K562 (cell line): ENCODE measurements around the gene ASGR1. TPM values are rescaled to one million over a fixed set of nuclear protein-coding genes. Genes with fewer than 3 reads are reported as not detected.

Source experiments
- ATAC-seq: fragments of 200-7000 bp; cut with Tn5 transposase; 3 replicates; pipeline ENCODE4 v1.9.1; 2020; ENCODE audit warnings: moderate library complexity
- BruUV-seq: library from RNA; stranded (reverse); fragments of 400-500 nt; replicated peaks from 2 replicates; lab custom pipeline; 2021; lab: Mats Ljungman, UMichigan
- CTCF ChIA-PET: fragments of 300-600 bp; formaldehyde crosslinking; extraction: SDS; loops from one replicate; lab custom pipeline; 2021; ENCODE audit warnings: low intra/inter-chr PET ratio; lab: Yijun Ruan, JAX
- POLR2A ChIA-PET: fragments of 300-600, 350-650 bp; sonication (Branson Sonifier 250); formaldehyde crosslinking; extraction: SDS; loops from one replicate; lab custom pipeline; 2021; ENCODE audit warnings: antibody characterized with exemption, inconsistent platforms; lab: Yijun Ruan, JAX
- DNase-seq, 4 experiments: peaks; one replicate each; pipeline versions ENCODE4 v3.0.0 to v3.0.0-alpha.2; 2011 to 2018; ENCODE audit warnings: low spot score in 3 of 4, mixed read lengths in 3 of 4; ENCODE audit errors: extremely low read depth in 1 of 4
- FAIRE-seq: peaks from 2 replicates; lab custom pipeline; 2011; peaks lifted over from hg19 to GRCh38; lab: Jason Lieb, UNC
- H2AFZ ChIP-seq: 2 replicates; pipeline ENCODE4 v1.6.0; 2011; ENCODE audit warnings: low read depth, low read length, control low read depth, inconsistent platforms
- H3K27ac ChIP-seq: fragments of 200-600 bp; 3 replicates; pipeline ENCODE4 v1.8.0; 2011; ENCODE audit warnings: low read depth, mild to moderate bottlenecking, control low read depth, inconsistent platforms, low read length, moderate library complexity, mixed read lengths; ENCODE audit errors: extremely low read depth
- H3K27me3 ChIP-seq, 2 experiments: fragments of 300-600 bp in 1 of 2; 2 replicates in 1 of 2; 3 replicates in 1 of 2; pipeline versions ENCODE4 v1.6.0 to v1.8.0; 2011; ENCODE audit warnings: inconsistent platforms in 2 of 2, low read length in 2 of 2, mild to moderate bottlenecking in 1 of 2, mixed read lengths in 1 of 2, moderate library complexity in 1 of 2; ENCODE audit not compliant: control insufficient read depth in 2 of 2, insufficient read depth in 2 of 2
- H3K36me3 ChIP-seq: fragments of 300-600 bp; 3 replicates; pipeline ENCODE4 v1.8.0; 2011; ENCODE audit warnings: mild to moderate bottlenecking, low read length, inconsistent platforms; ENCODE audit not compliant: control insufficient read depth, insufficient read depth
- H3K4me1 ChIP-seq, 2 experiments: fragments of 200-600 bp in 1 of 2; replicated peaks in 1 of 2; 2 replicates in 1 of 2; 3 replicates in 1 of 2; pipeline versions ENCODE4 v1.5.1 to v1.8.0; 2011; ENCODE audit warnings: inconsistent platforms in 2 of 2, low read length in 2 of 2, mild to moderate bottlenecking in 1 of 2, mixed read lengths in 1 of 2, moderate library complexity in 1 of 2; ENCODE audit not compliant: control insufficient read depth in 2 of 2, insufficient read depth in 2 of 2
- H3K4me2 ChIP-seq: 2 replicates; pipeline ENCODE4 v1.6.1; 2011; ENCODE audit warnings: low read length, control low read depth, inconsistent platforms, mixed read lengths; ENCODE audit not compliant: insufficient read depth
- H3K4me3 ChIP-seq: fragments of 200-600 bp; sonication (generic), shearing (Covaris generic); 2 replicates; pipeline ENCODE4 v1.5.1; 2016; ENCODE audit warnings: control low read depth, inconsistent platforms
- H3K79me2 ChIP-seq: fragments of 200-600 bp; 3 replicates; pipeline ENCODE4 v1.8.0; 2011; ENCODE audit warnings: low read length, inconsistent platforms; ENCODE audit not compliant: control insufficient read depth, insufficient read depth
- H3K9ac ChIP-seq, 2 experiments: 2 replicates each; pipeline versions ENCODE4 v1.6.0 to v1.6.1; 2011; ENCODE audit warnings: low read depth in 2 of 2, low read length in 2 of 2, control low read depth in 1 of 2, inconsistent platforms in 1 of 2, mild to moderate bottlenecking in 1 of 2, mixed read lengths in 1 of 2; ENCODE audit not compliant: insufficient read depth in 1 of 2
- H3K9me1 ChIP-seq: one replicate; pipeline ENCODE4 v1.6.0; 2011; ENCODE audit warnings: inconsistent platforms, mild to moderate bottlenecking, low read length, moderate library complexity; ENCODE audit not compliant: control insufficient read depth, insufficient read depth
- H3K9me3 ChIP-seq: replicated peaks from 2 replicates; pipeline ENCODE4 v1.5.1; 2011; ENCODE audit warnings: low read depth, low read length, inconsistent platforms; ENCODE audit not compliant: control insufficient read depth, insufficient read depth
- H4K20me1 ChIP-seq: replicated peaks from 2 replicates; pipeline ENCODE4 v1.6.1; 2011; ENCODE audit warnings: low read length, inconsistent platforms, mixed read lengths; ENCODE audit not compliant: control insufficient read depth, insufficient read depth
- DEAF1 ChIP-seq: fragments of 450-650 bp; formaldehyde crosslinking; IDR thresholded peaks from 2 replicates; pipeline ENCODE4 v1.4.0; 2020; ENCODE audit warnings: mild to moderate bottlenecking, moderate library complexity
- KDM5B ChIP-seq: fragments of 200-600 bp; sonication (generic); IDR thresholded peaks from 2 replicates; pipeline ENCODE4 v1.6.1; 2012; ENCODE audit warnings: low read depth, mild to moderate bottlenecking, moderate library complexity, low read length, control low read depth, inconsistent platforms; ENCODE audit not compliant: insufficient replicate concordance
- MBD2 ChIP-seq: sonication (generic); IDR thresholded peaks from 2 replicates; pipeline ENCODE4 v1.6.1; 2016; ENCODE audit warnings: low read depth, borderline replicate concordance
- NR1H2 ChIP-seq: sonication (generic); formaldehyde crosslinking; IDR thresholded peaks from 2 replicates; pipeline ENCODE4 v1.4.0; 2020; ENCODE audit warnings: mild to moderate bottlenecking, missing genetic modification reagents
- ZBTB8A ChIP-seq: fragments of 450-650 bp; IDR thresholded peaks from 2 replicates; pipeline ENCODE4 v1.6.1; 2018; ENCODE audit warnings: mild to moderate bottlenecking, moderate library complexity; ENCODE audit not compliant: partially characterized antibody
- ZNF57 ChIP-seq: fragments of 450-650 bp; formaldehyde crosslinking; IDR thresholded peaks from 2 replicates; pipeline ENCODE4 v1.4.0; 2020; ENCODE audit warnings: mild to moderate bottlenecking, moderate library complexity
- WGBS: fragments of 100-300 bp; shearing (Covaris generic); methylation state at CpG from one replicate; pipeline ENCODE4 v1.1.6; 2016; ENCODE audit warnings: low coverage, mixed read lengths; ENCODE audit not compliant: insufficient coverage; ENCODE audit errors: missing lambda C conversion rate; 5-methylcytosine and 5-hydroxymethylcytosine counted together
- in situ Hi-C: fragments of 300-500 bp; cut with MboI; formaldehyde crosslinking; loops from 4 replicates; pipeline ENCODE4 v1.15.0; 2018; ENCODE audit warnings: inconsistent platforms, mixed read lengths
- intact Hi-C: fragments of 100-400 bp; cut with micrococcal nuclease; formaldehyde crosslinking; loops from 2 replicates; pipeline ENCODE4 v1.14.2; 2022
- polyA plus RNA-seq, 8 experiments: library from polyadenylated mRNA; depleted of rRNA in 4 of 8; stranded (reverse) in 5 of 8; unstranded in 3 of 8; fragments of >200 nt; fragmentation: Nextera tagmentation in 2 of 8; fragmentation: Illumina TruSeq in 1 of 8; extraction: Ambion mirVana in 2 of 8; extraction: Trizol in 1 of 8; gene quantifications; 2 replicates each; pipeline versions ENCODE4 v1.2.1 to v1.2.3, GENCODE V29; 2011 to 2014; ENCODE audit warnings: inconsistent platforms in 1 of 8, missing spikeins in 1 of 8
- total RNA-seq, 7 experiments: library from RNA; depleted of rRNA in 6 of 7; stranded (reverse); fragments of >200 nt in 6 of 7; fragmentation: Illumina TruSeq in 2 of 7; extraction: Trizol in 2 of 7; gene quantifications; 2 replicates each; pipeline versions ENCODE4 v1.2.1 to v1.2.3, GENCODE V29; 2011 to 2021; ENCODE audit warnings: low replicate concordance in 1 of 7

Gene ASGR1
- total and polyA plus RNA-seq, 9 of the 15 experiments (the other 6 are each of a cell fraction or from before 2014, with no cell fraction given), result 0.11 to 1.0 (median 0.64) TPM; not detected in 2

GRCh38 chr17:7216242-7217112 lies 37.3 kb upstream of the ASGR1 start:
- FAIRE-seq, result no peak
- Histone ChIP-seq H3K27me3 (no peaks in the 10 kb centered on the region), H2AFZ (no peak overlapping the region)
- TF ChIP-seq ZBTB8A, result no peak
- TF ChIP-seq DEAF1 (CRISPR knock-in tag), result no peak
- no peak for TF ChIP-seq ZNF57
- TF ChIP-seq NR1H2, result no peak
- TF ChIP-seq KDM5B, result peak; percentile 11
- TF ChIP-seq MBD2, result no peak
- TF ChIP-seq, all 486 proteins: peak for 1
- Histone ChIP-seq H3K4me1 (peaks cover 39 to 56% of the 10 kb centered on the region in 2 experiments), H3K9me1 (peaks cover 6% of the 10 kb centered on the region), H3K9me3 (no peaks in the 10 kb centered on the region), H4K20me1 (peaks cover 6% of the 10 kb centered on the region), H3K9ac (peak overlapping the region in 1 of 2 experiments; percentile 82; a peak in 1 of 4 replicates), H3K27ac (peak overlapping the region; percentile 52; the same call in 1 of the 3 replicates), H3K36me3 (peaks cover 11% of the 10 kb centered on the region; the same call in 2 of the 3 replicates), H3K4me2 (peak overlapping the region; percentile 73), H3K4me3 (peak overlapping the region; percentile 44), H3K79me2 (peaks cover 56% of the 10 kb centered on the region)
- ChIA-PET CTCF (no interaction called here), POLR2A (interaction anchor here (0.6 to 0.7 kb wide), 2 partner anchors 10 to 136 kb away, joined by 3 to 4 read pairs; no protein-coding TSS in a partner anchor)
- in situ Hi-C loops, result no loop called here
- intact Hi-C loops, result no loop called here
- WGBS, result 5% methylated on average over 7 of the region's 7 CpGs
- ATAC-seq (no peak), DNase-seq (no peak)
- BruUV-seq, result TSS peak; percentile 38
